ENCODE data around the gene GALC.

The GALC gene

GRCh38 chr14:87955501-87955900 lies 37.5 kb downstream of the GALC start:
- DNase-seq (ENCODE audit: low read depth) = no peak

GRCh38 chr14:87952307-87953094 lies 40.5 kb downstream of the GALC start:
- DNase-seq (ENCODE audit: low read depth) = no peak

- DNase-seq (ENCODE audit: low read depth) = no peak
Measured at GRCh38 chr14:87944987-87945604, 47.9 kb downstream of the GALC start.

GRCh38 chr14:87940894-87941293 lies 52.1 kb downstream of the GALC start:
- no peak for DNase-seq (ENCODE audit: low read depth)

- no peak for DNase-seq (ENCODE audit: low read depth)
Measured at GRCh38 chr14:87940382-87940781, 52.6 kb downstream of the GALC start.

- no peak for DNase-seq (ENCODE audit: low read depth)
Measured at GRCh38 chr14:87935886-87936285, 57.1 kb downstream of the GALC start.

- no peak for DNase-seq (ENCODE audit: low read depth)
Measured at GRCh38 chr14:87935081-87935828, 57.7 kb downstream of the GALC start.

- DNase-seq (ENCODE audit: low read depth) = no peak
Measured at GRCh38 chr14:87934185-87934584, 58.8 kb downstream of the GALC start.

- DNase-seq (ENCODE audit: low read depth) = no peak
Measured at GRCh38 chr14:87916886-87917275, 76.1 kb downstream of the GALC start.

GRCh38 chr14:87916103-87916885 lies 76.7 kb downstream of the GALC start:
- no peak for DNase-seq (ENCODE audit: low read depth)

GRCh38 chr14:87908550-87908949 lies 84.4 kb downstream of the GALC start:
- no peak for DNase-seq (ENCODE audit: low read depth)

GRCh38 chr14:87901652-87902051 lies 91.3 kb downstream of the GALC start:
- DNase-seq (ENCODE audit: low read depth) = no peak

- no peak for DNase-seq (ENCODE audit: low read depth)
Measured at GRCh38 chr14:87901236-87901635, 91.7 kb downstream of the GALC start.

- no peak for DNase-seq (ENCODE audit: low read depth)
Measured at GRCh38 chr14:87899228-87899627, 93.8 kb downstream of the GALC start.

GRCh38 chr14:87898301-87898700 lies 94.7 kb downstream of the GALC start:
- no peak for DNase-seq (ENCODE audit: low read depth)

- DNase-seq (ENCODE audit: low read depth) = no peak
Measured at GRCh38 chr14:87896393-87897380, 96.3 kb downstream of the GALC start.

GRCh38 chr14:87894920-87895319 lies 98.1 kb downstream of the GALC start:
- DNase-seq (ENCODE audit: low read depth) = no peak

- DNase-seq (ENCODE audit: low read depth) = no peak
Measured at GRCh38 chr14:87892763-87893162, 100.2 kb downstream of the GALC start.

GRCh38 chr14:87888136-87888999 lies 104.6 kb downstream of the GALC start:
- DNase-seq (ENCODE audit: low read depth) = no peak

GRCh38 chr14:87883750-87884149 lies 109.2 kb downstream of the GALC start:
- DNase-seq (ENCODE audit: low read depth) = no peak
